Neural progenitor cell (in vitro differentiated cells): ENCODE data around the gene RNF167. TPM values are rescaled to one million over a fixed set of nuclear protein-coding genes. Genes with fewer than 3 reads are reported as not detected.
"Not testable (repeated sequence)": the region's sequence is repeated elsewhere in the genome, so short reads cannot be mapped to it uniquely, and the experiment has no call there.

Source experiments
- DNase-seq: peaks from one replicate; pipeline ENCODE4 v3.0.0-alpha.2; 2016; ENCODE audit warnings: low spot score
- H2AFZ ChIP-seq: fragments of 200-600 bp; sonication (generic); replicated peaks from 2 replicates; pipeline ENCODE4 v1.6.1; 2016; ENCODE audit warnings: antibody characterized with exemption
- H3F3A ChIP-seq: fragments of 200-600 bp; sonication (generic); 2 replicates; pipeline ENCODE4 v1.6.1; 2016; ENCODE audit warnings: antibody characterized with exemption, low read depth
- H3K27ac ChIP-seq: fragments of 200-600 bp; sonication (generic); 2 replicates; pipeline ENCODE4 v1.5.1; 2016; ENCODE audit warnings: mild to moderate bottlenecking
- H3K27me3 ChIP-seq: fragments of 200-600 bp; sonication (generic); 2 replicates; pipeline ENCODE4 v1.6.1; 2016; ENCODE audit warnings: mild to moderate bottlenecking, moderate library complexity
- H3K36me3 ChIP-seq: fragments of 200-600 bp; sonication (generic); 2 replicates; pipeline ENCODE4 v1.5.1; 2016
- H3K4me1 ChIP-seq: fragments of 200-600 bp; sonication (generic); 2 replicates; pipeline ENCODE4 v1.6.1; 2016; ENCODE audit warnings: mixed run types
- H3K4me2 ChIP-seq: fragments of 200-600 bp; sonication (generic); 2 replicates; pipeline ENCODE4 v1.6.1; 2016
- H3K4me3 ChIP-seq: fragments of 200-600 bp; sonication (generic); 2 replicates; pipeline ENCODE4 v1.5.1; 2016
- H3K79me2 ChIP-seq: fragments of 200-600 bp; sonication (generic); 2 replicates; pipeline ENCODE4 v1.6.1; 2016; ENCODE audit warnings: low read depth
- H3K9ac ChIP-seq: fragments of 200-600 bp; sonication (generic); 2 replicates; pipeline ENCODE4 v1.6.1; 2016
- H3K9me3 ChIP-seq: fragments of 200-600 bp; sonication (generic); 2 replicates; pipeline ENCODE4 v1.5.1; 2016; ENCODE audit warnings: low read depth
- H4K20me1 ChIP-seq: fragments of 200-600 bp; sonication (generic); 2 replicates; pipeline ENCODE4 v1.6.1; 2016; ENCODE audit warnings: low read depth
- H3K27ac Mint-ChIP-seq: 3 replicates; pipeline ENCODE4 v1.8.0; 2021; ENCODE audit warnings: mixed read lengths
- H3K27me3 Mint-ChIP-seq: 2 replicates; pipeline ENCODE4 v1.8.0; 2022; ENCODE audit warnings: low read depth, mild to moderate bottlenecking, inconsistent platforms, moderate library complexity, mixed read lengths; ENCODE audit not compliant: insufficient read depth
- H3K36me3 Mint-ChIP-seq: 3 replicates; pipeline ENCODE4 v1.8.0; 2021; ENCODE audit warnings: mixed read lengths
- H3K4me1 Mint-ChIP-seq: 3 replicates; pipeline ENCODE4 v1.8.0; 2021; ENCODE audit warnings: mixed read lengths
- H3K4me3 Mint-ChIP-seq: 3 replicates; pipeline ENCODE4 v1.8.0; 2021; ENCODE audit warnings: mild to moderate bottlenecking, moderate library complexity, mixed read lengths
- H3K9me3 Mint-ChIP-seq: 3 replicates; pipeline ENCODE4 v1.8.0; 2020; ENCODE audit warnings: mixed read lengths
- CTCF ChIP-seq: fragments of 200-600 bp; sonication (generic); IDR thresholded peaks from 2 replicates; pipeline ENCODE4 v1.5.1; 2017; ENCODE audit warnings: antibody characterized with exemption, mild to moderate bottlenecking
- EZH2 ChIP-seq: fragments of 200-600 bp; sonication (generic); IDR thresholded peaks from 2 replicates; pipeline ENCODE4 v1.6.1; 2017; ENCODE audit warnings: antibody characterized with exemption, mild to moderate bottlenecking, moderate library complexity
- EZH2phosphoT487 ChIP-seq: fragments of 200-600 bp; sonication (generic); IDR thresholded peaks from 2 replicates; pipeline ENCODE4 v1.6.1; 2017; ENCODE audit warnings: antibody characterized with exemption
- total RNA-seq: library from RNA; depleted of rRNA; stranded (reverse); fragments of >200 nt; gene quantifications from 2 replicates; pipeline ENCODE4 v1.2.3, GENCODE V29; 2015; ENCODE audit warnings: low replicate concordance

Gene RNF167
- total RNA-seq, 1 donor from 2014 or later = 43.9 TPM

GRCh38 chr17:4908301-4908700 is 31.8 kb upstream of the RNF167 start:
- H3F3A ChIP-seq = peaks cover 15% of the 10 kb centered on the region
- H4K20me1 ChIP-seq = no peaks in the 10 kb centered on the region
- H3K4me1 Mint-ChIP-seq = peaks cover 16% of the 10 kb centered on the region
- H2AFZ ChIP-seq = peak overlapping the region; percentile 66
- H3K9me3 ChIP-seq = no peaks in the 10 kb centered on the region
- H3K79me2 ChIP-seq = no peaks in the 10 kb centered on the region
- H3K36me3 ChIP-seq = no peaks in the 10 kb centered on the region
- H3K4me2 ChIP-seq = no peak overlapping the region
- peak; percentile 46 for DNase-seq
- H3K27ac ChIP-seq = no peak overlapping the region
- H3K36me3 Mint-ChIP-seq = no peaks in the 10 kb centered on the region
- H3K9ac ChIP-seq = no peak overlapping the region
- H3K9me3 Mint-ChIP-seq = no peaks in the 10 kb centered on the region
- peaks cover 7% of the 10 kb centered on the region for H3K27me3 Mint-ChIP-seq
- H3K4me3 ChIP-seq = no peak overlapping the region
- H3K4me1 ChIP-seq = peaks cover 6% of the 10 kb centered on the region
- TF ChIP-seq EZH2 = no peak
- no peak for TF ChIP-seq CTCF
- TF ChIP-seq EZH2phosphoT487 = no peak
- no peak overlapping the region for H3K27ac Mint-ChIP-seq
- no peak overlapping the region for H3K4me3 Mint-ChIP-seq
- peaks cover 20% of the 10 kb centered on the region for H3K27me3 ChIP-seq

- DNase-seq = peak; percentile 93
- H3K4me3 Mint-ChIP-seq = no peak overlapping the region
Measured at GRCh38 chr17:4908711-4909496, 31.2 kb upstream of the RNF167 start.

GRCh38 chr17:4913994-4914393 is 26.1 kb upstream of the RNF167 start:
- H3K9me3 Mint-ChIP-seq = no peaks in the 10 kb centered on the region
- no peak for TF ChIP-seq EZH2
- peaks cover 8% of the 10 kb centered on the region for H3K4me1 Mint-ChIP-seq
- no peaks in the 10 kb centered on the region for H3K4me1 ChIP-seq
- H3K4me3 ChIP-seq = no peak overlapping the region
- H3K4me3 Mint-ChIP-seq = no peak overlapping the region
- no peak for DNase-seq
- H3K27me3 Mint-ChIP-seq = peaks cover 3% of the 10 kb centered on the region
- no peak overlapping the region for H3K4me2 ChIP-seq
- H3K27me3 ChIP-seq = no peaks in the 10 kb centered on the region
- H3K27ac ChIP-seq = no peak overlapping the region
- no peaks in the 10 kb centered on the region for H4K20me1 ChIP-seq
- H2AFZ ChIP-seq = no peak overlapping the region
- H3K79me2 ChIP-seq = no peaks in the 10 kb centered on the region
- H3K36me3 Mint-ChIP-seq = no peaks in the 10 kb centered on the region
- H3K36me3 ChIP-seq = no peaks in the 10 kb centered on the region
- H3K9me3 ChIP-seq = no peaks in the 10 kb centered on the region
- H3K9ac ChIP-seq = no peak overlapping the region
- no peak overlapping the region for H3K27ac Mint-ChIP-seq
- peaks cover 8% of the 10 kb centered on the region for H3F3A ChIP-seq

More at GRCh38 chr17:4908711-4909496, 31.2 kb upstream of the RNF167 start:
- Histone ChIP-seq H3K4me3 (no peak overlapping the region), H3K79me2 (no peaks in the 10 kb centered on the region), H2AFZ (peak overlapping the region; percentile 65), H3K27ac (no peak overlapping the region), H3K27me3 (peaks cover 20% of the 10 kb centered on the region), H3K4me2 (no peak overlapping the region), H3F3A (peaks cover 15% of the 10 kb centered on the region), H3K9me3 (no peaks in the 10 kb centered on the region), H4K20me1 (no peaks in the 10 kb centered on the region), H3K4me1 (peaks cover 6% of the 10 kb centered on the region), H3K36me3 (no peaks in the 10 kb centered on the region), H3K9ac (no peak overlapping the region)
- H3K27ac Mint-ChIP-seq = no peak overlapping the region
- no peaks in the 10 kb centered on the region for H3K9me3 Mint-ChIP-seq
- no peaks in the 10 kb centered on the region for H3K36me3 Mint-ChIP-seq
- H3K4me1 Mint-ChIP-seq = peaks cover 12% of the 10 kb centered on the region
- peaks cover 7% of the 10 kb centered on the region for H3K27me3 Mint-ChIP-seq
- peak; percentile 83 for TF ChIP-seq CTCF
- no peak for TF ChIP-seq EZH2phosphoT487
- TF ChIP-seq EZH2 = peak; percentile 26

- not testable (repeated sequence) for DNase-seq, H3K4me3 ChIP-seq, H3K4me1 ChIP-seq, H3K27me3 Mint-ChIP-seq, H3K27ac ChIP-seq, H3K79me2 ChIP-seq, H4K20me1 ChIP-seq, H2AFZ ChIP-seq, H3F3A ChIP-seq, H3K4me1 Mint-ChIP-seq, H3K9ac ChIP-seq, H3K9me3 Mint-ChIP-seq, H3K9me3 ChIP-seq, H3K4me2 ChIP-seq, H3K27me3 ChIP-seq, H3K27ac Mint-ChIP-seq, H3K36me3 Mint-ChIP-seq, H3K36me3 ChIP-seq, H3K4me3 Mint-ChIP-seq
Measured at GRCh38 chr17:4914551-4914950, 25.5 kb upstream of the RNF167 start.
